ENCODE measurements around the gene ASCC1.

The ASCC1 gene

GRCh38 chr10:72066318-72067284 lies 149.5 kb downstream of the ASCC1 start:
- no peak for DNase-seq (ENCODE audit: low read depth in 2 of 2)

DNA sequence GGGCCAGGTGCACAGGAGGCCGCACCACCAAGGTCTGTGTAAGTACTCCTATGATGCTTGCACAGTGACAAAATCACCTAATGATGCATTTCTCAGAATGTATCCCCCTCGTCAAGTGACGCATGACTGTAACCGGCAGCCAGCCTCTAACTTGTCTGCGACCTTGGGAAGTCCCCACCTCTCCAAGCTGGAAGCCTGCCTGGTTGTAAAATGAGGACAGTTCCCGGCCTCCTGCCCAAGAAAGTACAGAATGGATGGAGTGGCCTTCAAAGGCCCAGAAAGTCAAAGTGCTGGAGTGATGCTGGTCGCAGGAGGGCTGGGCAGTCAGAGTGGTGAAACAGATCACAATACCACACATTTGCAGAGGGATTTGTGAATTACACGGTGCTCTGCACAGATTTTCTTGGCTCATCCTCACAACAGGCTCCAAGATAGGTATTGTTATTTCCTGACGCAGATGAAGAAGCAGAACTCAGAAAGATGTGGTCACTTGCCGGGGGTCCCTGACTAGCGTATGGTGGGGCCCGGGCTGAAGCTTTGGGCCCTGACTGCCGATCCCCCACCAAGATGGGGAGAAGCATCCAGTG lies 150.5 kb downstream of the ASCC1 start:
- DNase-seq (ENCODE audit: low read depth in 2 of 2), result no peak

- no peak for DNase-seq (ENCODE audit: low read depth in 2 of 2)
Measured at GRCh38 chr10:72063703-72064391, 152.2 kb downstream of the ASCC1 start.

- DNase-seq (ENCODE audit: low read depth in 2 of 2), result no peak
Measured at GRCh38 chr10:72062832-72063702, 153.0 kb downstream of the ASCC1 start.

GRCh38 chr10:72062382-72062781 lies 153.7 kb downstream of the ASCC1 start:
- no peak for DNase-seq (ENCODE audit: low read depth in 2 of 2)

- no peak for DNase-seq (ENCODE audit: low read depth in 2 of 2)
Measured at GRCh38 chr10:72061930-72062329, 154.1 kb downstream of the ASCC1 start.

- DNase-seq (ENCODE audit: low read depth in 2 of 2), result no peak
Measured at GRCh38 chr10:72061491-72061890, 154.6 kb downstream of the ASCC1 start.

DNA sequence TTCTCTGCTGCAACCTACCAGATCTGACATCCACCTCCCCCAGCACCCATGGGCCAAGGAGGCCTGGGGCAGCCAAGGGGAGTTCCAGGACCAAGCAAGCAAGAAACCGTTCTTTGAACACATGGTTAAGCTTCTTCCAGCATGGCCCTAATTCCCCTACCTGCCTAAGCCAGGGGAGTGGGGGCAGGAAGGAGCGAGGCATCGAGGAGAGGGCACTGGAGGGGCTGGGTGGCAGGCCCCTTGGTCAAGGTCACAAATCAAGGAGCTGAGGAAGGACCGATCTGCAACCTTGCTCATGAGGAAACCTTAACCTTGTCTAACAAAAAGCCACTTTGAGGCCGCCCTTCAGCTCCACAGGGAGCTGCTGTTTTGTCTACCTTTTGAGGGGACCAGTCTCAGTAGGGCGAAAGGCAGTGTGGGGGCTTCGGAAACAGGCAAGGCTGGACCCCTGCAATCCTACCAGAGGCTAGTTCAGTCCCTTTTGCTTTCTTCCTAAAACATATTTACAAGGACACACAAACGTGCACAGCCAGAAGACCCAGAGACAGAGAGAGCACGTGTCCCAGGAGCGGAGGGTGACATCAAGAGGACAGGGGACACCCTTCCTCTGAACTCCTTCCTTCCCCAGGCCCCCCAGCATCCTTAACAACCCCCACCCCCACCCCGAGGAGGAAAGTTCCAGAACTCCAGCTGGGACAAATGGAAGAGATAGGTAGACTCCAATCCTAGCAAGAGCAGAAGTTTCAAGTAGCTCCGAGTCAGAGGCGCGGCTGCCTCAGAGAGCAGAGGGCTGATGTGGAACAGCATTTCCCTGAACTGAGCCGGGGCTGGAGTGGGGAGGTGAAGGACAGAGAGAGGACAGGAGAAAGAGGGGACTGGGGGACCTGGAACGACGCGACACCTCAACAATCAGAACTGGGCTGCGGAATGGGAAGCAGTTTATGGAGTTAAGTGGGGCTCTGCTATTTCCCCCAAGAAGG lies 155.9 kb downstream of the ASCC1 start:
- no peak for DNase-seq (ENCODE audit: low read depth in 2 of 2)

- DNase-seq (ENCODE audit: low read depth in 2 of 2), result no peak
Measured at GRCh38 chr10:72058989-72059842, 156.9 kb downstream of the ASCC1 start.

- no peak for DNase-seq (ENCODE audit: low read depth in 2 of 2)
Measured at GRCh38 chr10:72058347-72058898, 157.7 kb downstream of the ASCC1 start.

- no peak for DNase-seq (ENCODE audit: low read depth in 2 of 2)
Measured at GRCh38 chr10:72056932-72057751, 158.9 kb downstream of the ASCC1 start.

DNA sequence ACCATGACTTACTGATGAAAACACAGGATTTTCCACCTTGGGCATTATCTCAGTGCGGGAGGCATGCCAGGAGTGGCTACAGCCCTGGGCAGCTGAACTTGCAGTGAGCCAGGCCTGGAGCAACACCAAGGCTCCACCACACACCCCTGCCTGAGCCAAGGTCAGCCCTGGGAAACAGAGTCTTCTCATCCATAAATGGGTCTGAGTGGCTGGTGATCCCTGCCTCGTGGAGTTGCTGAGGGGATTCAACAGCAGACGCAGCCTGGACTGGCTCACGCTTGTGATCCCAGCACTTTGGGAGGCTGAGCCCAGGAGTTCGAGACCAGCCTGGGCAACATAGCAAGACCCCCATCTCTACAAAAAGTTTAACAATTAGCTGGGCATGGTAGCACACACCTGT lies 160.0 kb downstream of the ASCC1 start:
- no peak for DNase-seq (ENCODE audit: low read depth in 2 of 2)

- no peak for DNase-seq (ENCODE audit: low read depth in 2 of 2)
Measured at GRCh38 chr10:72053690-72054089, 162.4 kb downstream of the ASCC1 start.

GRCh38 chr10:72050873-72051272 lies 165.2 kb downstream of the ASCC1 start:
- DNase-seq (ENCODE audit: low read depth in 2 of 2), result no peak

DNA sequence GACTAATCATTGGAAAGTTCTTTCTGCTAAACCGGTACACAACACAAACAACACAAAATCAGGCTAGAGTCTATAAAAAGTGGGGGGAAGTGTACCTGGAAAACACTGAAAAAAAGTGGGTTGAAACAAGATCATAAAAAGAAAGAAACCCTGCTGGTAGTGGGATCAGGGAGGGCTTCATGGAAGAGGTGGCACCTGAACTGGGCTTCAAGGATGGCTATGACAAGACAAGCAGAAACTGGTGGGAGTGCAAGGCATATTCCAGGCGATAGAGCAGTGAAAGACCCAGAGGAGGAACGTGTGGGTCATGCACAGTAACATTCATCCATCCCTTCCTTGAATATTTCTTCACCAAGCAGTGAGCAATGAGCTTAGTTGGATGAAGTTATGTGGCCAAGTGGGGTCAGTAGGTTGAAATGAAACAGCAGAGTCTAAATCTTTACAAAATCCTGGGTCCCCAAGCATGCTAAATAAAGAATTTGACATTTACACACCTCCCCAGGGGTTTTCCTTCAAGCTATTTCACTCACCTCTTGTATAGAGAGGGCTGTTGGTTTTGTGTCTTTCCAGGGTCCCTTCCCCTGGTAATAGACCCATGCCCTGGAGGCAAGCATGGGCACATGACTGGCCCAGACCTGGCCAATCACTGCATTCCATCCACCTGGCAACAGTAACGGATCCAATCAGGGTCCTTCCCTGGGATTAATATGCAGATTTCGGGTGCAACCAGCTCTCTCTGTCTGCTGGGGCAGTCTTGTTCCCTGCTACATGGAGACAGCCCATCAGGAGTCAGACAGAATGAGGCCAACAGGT lies 165.9 kb downstream of the ASCC1 start:
- no peak for DNase-seq (ENCODE audit: low read depth in 2 of 2)

DNA sequence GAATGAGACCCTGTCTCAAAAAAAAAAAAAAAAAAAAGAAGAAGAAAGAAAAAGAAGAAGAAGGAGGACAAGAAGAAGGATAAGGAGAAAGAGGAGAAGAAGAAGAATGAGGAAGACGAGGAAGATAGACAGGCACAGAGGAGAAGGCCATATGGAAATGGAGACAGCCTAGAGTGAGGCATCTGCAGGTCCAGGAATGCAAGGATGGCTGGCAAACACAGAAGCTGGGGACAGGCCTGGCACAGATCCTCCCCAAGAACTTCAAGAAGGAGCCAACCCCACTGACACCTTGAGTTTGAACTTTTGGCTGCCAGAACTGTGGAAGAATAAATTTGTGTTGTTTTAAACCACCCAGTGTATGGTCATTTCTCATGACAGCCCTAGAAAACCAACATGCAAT lies 166.6 kb downstream of the ASCC1 start:
- DNase-seq (ENCODE audit: low read depth in 2 of 2), result no peak

DNA sequence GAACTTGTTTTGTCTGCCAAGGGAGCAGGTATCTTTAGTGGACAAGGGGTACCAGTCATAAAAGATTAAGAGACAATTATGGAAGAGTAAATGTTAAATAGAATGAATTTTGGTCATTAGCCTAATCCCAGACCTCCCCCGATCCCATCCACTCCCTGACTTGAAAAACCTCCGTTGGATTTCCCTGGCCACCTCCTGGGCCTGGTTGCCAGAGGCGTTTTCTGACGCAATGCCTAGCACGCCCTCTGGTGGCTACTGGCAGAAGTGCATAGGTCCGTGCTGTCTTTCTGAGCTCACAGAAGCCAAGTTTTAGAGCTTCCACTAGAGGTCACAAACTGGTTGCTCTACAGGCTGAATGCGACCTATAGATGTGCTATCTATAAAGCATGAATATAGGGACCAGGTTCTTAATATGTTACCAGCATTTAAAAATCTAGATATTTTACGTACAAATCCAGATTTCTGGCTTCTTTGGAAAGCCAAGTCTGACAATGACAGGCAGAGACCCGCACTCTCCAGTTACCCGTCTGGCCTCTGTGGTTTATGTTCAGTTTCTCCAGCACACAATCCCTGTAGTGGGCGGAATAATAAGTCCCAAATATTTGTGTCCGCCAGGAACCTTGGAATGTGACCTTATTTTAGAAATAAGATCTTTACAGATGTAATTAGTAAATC lies 167.5 kb downstream of the ASCC1 start:
- DNase-seq (ENCODE audit: low read depth in 2 of 2), result peak; percentile 86 to 89

Data from stimulated activated CD4-positive, alpha-beta T cell treated with anti-CD3 and anti-CD28 coated beads, Interleukin-4, amount 100 ng/mL, for 48 hours (primary cell).